ENCODE data around the gene PHLPP1. TPM values are rescaled to one million over a fixed set of nuclear protein-coding genes. Genes with fewer than 3 reads are reported as not detected.

The PHLPP1 gene
- total and polyA plus RNA-seq, 2 of the 13 experiments (the other 11 are each of a cell fraction or from before 2014, with no cell fraction given), result 9.8 to 18.5 TPM

DNA sequence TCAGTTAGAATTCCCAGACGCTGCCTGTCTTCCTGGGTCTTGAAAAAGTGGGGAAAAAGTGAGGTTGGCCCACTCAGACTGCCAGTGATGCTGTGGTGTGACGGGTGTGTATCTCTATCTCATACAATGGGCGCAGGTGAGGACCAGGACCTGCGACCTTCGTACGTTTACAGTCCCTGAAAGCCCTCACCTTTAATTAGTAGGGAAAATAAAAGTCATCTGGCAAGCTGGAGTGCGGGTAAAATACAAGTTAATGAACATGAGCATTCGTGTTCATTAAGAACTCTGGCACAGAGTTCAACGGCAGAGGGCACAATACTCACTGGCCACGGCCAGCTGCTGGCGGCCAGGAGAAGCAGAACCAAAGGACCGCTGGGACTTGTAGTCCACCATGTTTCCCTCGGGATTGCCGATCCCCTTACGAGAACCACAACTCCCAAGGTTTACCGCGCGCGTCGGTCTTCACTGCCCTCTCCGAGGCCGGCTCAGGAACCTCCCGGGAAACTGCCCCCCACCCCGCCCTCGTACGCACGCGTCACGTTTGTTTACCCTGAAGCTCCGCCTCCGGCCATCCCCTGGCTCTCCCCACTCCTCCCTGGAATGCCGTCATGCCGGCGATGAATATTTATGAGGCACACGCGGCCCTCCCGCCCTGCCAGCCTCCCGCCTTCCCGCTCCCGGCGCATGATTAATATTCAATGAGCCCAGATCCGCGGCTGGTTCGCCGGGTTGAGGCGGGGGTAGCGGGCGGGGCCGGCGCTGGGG lies 488 bp upstream of the PHLPP1 start (continued):
- TF ChIP-seq ZNF407 (CRISPR knock-in tag; IDR thresholded peaks at IDR 0.05; ENCODE audit: not compliant biosample characterization), result peak; percentile 55
- TF ChIP-seq THRA (CRISPR knock-in tag; IDR thresholded peaks at IDR 0.05; ENCODE audit: borderline replicate concordance), result peak; percentile 32; the same call in 1 of the 2 replicates
- TF ChIP-seq NCOA2 (CRISPR knock-in tag; IDR thresholded peaks at IDR 0.05), result 0 out of 2 replicates have a peak, but pooled peaks have one; percentile 6
- TF ChIP-seq NR3C1 (CRISPR knock-in tag; IDR thresholded peaks at IDR 0.05), result no peak
- no peak for TF ChIP-seq SMAD3 (CRISPR knock-in tag; IDR thresholded peaks at IDR 0.05)
- no peak for TF ChIP-seq SCMH1 (CRISPR knock-in tag; IDR thresholded peaks at IDR 0.05; ENCODE audit: borderline replicate concordance)
- TF ChIP-seq ZBTB21 (CRISPR knock-in tag; IDR thresholded peaks at IDR 0.05), result no peak
- peak; percentile 70; the same call in 1 of the 2 replicates for TF ChIP-seq ATF1 (CRISPR knock-in tag; IDR thresholded peaks at IDR 0.05)
- TF ChIP-seq HCFC1 (IDR thresholded peaks at IDR 0.05; ENCODE audit: low read depth, low read length), result peak; percentile 99
- peak; percentile 86 for TF ChIP-seq PATZ1 (CRISPR knock-in tag; IDR thresholded peaks at IDR 0.05)
- peak; percentile 4 for TF ChIP-seq HNRNPK (IDR thresholded peaks at IDR 0.05; ENCODE audit: low read depth, low read length, poor library complexity, severe bottlenecking)
- TF ChIP-seq ZSCAN22 (CRISPR knock-in tag; IDR thresholded peaks at IDR 0.05), result no peak
- TF ChIP-seq RFX1 (IDR thresholded peaks at IDR 0.05), result no peak
- TF ChIP-seq ZNF776 (CRISPR knock-in tag; IDR thresholded peaks at IDR 0.05), result no peak
- peak; percentile 44; the same call in 1 of the 2 replicates for TF ChIP-seq SP5 (CRISPR knock-in tag; IDR thresholded peaks at IDR 0.05; ENCODE audit: borderline replicate concordance, low read depth)
- peak; percentile 34; the same call in 1 of the 2 replicates for TF ChIP-seq KAT8 (CRISPR knock-in tag; IDR thresholded peaks at IDR 0.05)
- no peak for TF ChIP-seq ZEB1 (IDR thresholded peaks at IDR 0.05; ENCODE audit: insufficient replicate concordance, low read depth)
- TF ChIP-seq ZNF33B (CRISPR knock-in tag; IDR thresholded peaks at IDR 0.05), result no peak
